B cell (primary cell): ENCODE results near the gene SOCS2. TPM values are rescaled to one million over a fixed set of nuclear protein-coding genes. Genes with fewer than 3 reads are reported as not detected.

Experiments
- ATAC-seq: fragments of 200-7000 bp; cut with Tn5 transposase; one replicate; pipeline ENCODE4 v1.10.0; 2021; ENCODE audit warnings: low read depth, mild to moderate bottlenecking, moderate number of reproducible peaks, moderate library complexity
- CTCF ChIA-PET: fragments of 350-600 bp; sonication (Branson Sonifier 250); formaldehyde crosslinking; loops from one replicate; lab custom pipeline; 2021; ENCODE audit warnings: antibody characterized with exemption, inconsistent platforms; lab: Charles Lee
- POLR2A ChIA-PET: fragments of 350-600 bp; sonication (Branson Sonifier 250); formaldehyde crosslinking; loops from one replicate; lab custom pipeline; 2021; ENCODE audit warnings: antibody characterized with exemption; lab: Charles Lee
- DNase-seq: peaks from one replicate; pipeline ENCODE4 v3.0.0; 2013
- H2AFZ ChIP-seq: 2 replicates; pipeline ENCODE4 v1.6.1; 2012; ENCODE audit warnings: mild to moderate bottlenecking, low read depth, low read length; ENCODE audit not compliant: insufficient read depth, poor library complexity, severe bottlenecking
- H3K27ac ChIP-seq, 2 donors: 1 replicate in 1 of 2; 2 replicates in 1 of 2; pipeline ENCODE4 v1.5.1; 2012 to 2013; ENCODE audit warnings: low read length in 2 of 2, mild to moderate bottlenecking in 2 of 2, moderate library complexity in 1 of 2
- H3K27me3 ChIP-seq, 4 experiments: fragments of 200-600 bp in 1 of 4; sonication (generic) in 1 of 4; replicated peaks in 1 of 4; 1 replicate in 2 of 4; 2 replicates in 2 of 4; pipeline versions ENCODE4 v1.6.1 to v1.7.0; 2013 to 2016; ENCODE audit warnings: low read length in 3 of 4, mild to moderate bottlenecking in 2 of 4, mixed read lengths in 1 of 4, moderate library complexity in 1 of 4; ENCODE audit not compliant: insufficient read depth in 4 of 4, control insufficient read depth in 3 of 4; ENCODE audit errors: control extremely low read depth in 1 of 4
- H3K36me3 ChIP-seq, 2 experiments: replicated peaks in 1 of 2; 1 replicate in 1 of 2; 2 replicates in 1 of 2; pipeline versions ENCODE4 v1.6.1 to v1.7.1; 2013; ENCODE audit warnings: low read length in 1 of 2; ENCODE audit not compliant: insufficient read depth in 2 of 2, control insufficient read depth in 1 of 2; ENCODE audit errors: control extremely low read depth in 1 of 2, extremely low read depth in 1 of 2
- H3K4me1 ChIP-seq, 2 donors: fragments of 200-600 bp in 1 of 2; sonication (generic) in 1 of 2; 1 replicate in 1 of 2; 2 replicates in 1 of 2; pipeline versions ENCODE4 v1.5.1 to v1.6.1; 2013 to 2017; ENCODE audit warnings: low read length in 2 of 2; ENCODE audit not compliant: control insufficient read depth in 2 of 2, insufficient read depth in 2 of 2
- H3K4me2 ChIP-seq: replicated peaks from 2 replicates; pipeline ENCODE3; 2012; ENCODE audit warnings: mild to moderate bottlenecking, low read depth, low read length; ENCODE audit not compliant: poor library complexity, severe bottlenecking
- H3K4me3 ChIP-seq, 5 experiments: fragments of 200-600 bp in 1 of 5; sonication (generic) in 1 of 5; 1 replicate in 3 of 5; 2 replicates in 2 of 5; pipeline versions ENCODE4 v1.5.1 to v1.7.0; 2011 to 2016; ENCODE audit warnings: low read length in 4 of 5, mild to moderate bottlenecking in 4 of 5, low read depth in 2 of 5, control low read depth in 1 of 5, moderate library complexity in 1 of 5; ENCODE audit not compliant: insufficient read depth in 1 of 5; ENCODE audit errors: control extremely low read depth in 1 of 5, extremely low read depth in 1 of 5
- H3K79me2 ChIP-seq: fragments of 200-600 bp; sonication (generic); one replicate; pipeline ENCODE4 v1.6.0; 2016; ENCODE audit warnings: low read length; ENCODE audit not compliant: control insufficient read depth, insufficient read depth
- H3K9ac ChIP-seq: fragments of 200-600 bp; sonication (generic); 2 replicates; pipeline ENCODE4 v1.6.1; 2017; ENCODE audit warnings: mild to moderate bottlenecking, low read length, moderate library complexity
- H3K9me3 ChIP-seq, 3 donors: one replicate each; pipeline versions ENCODE4 v1.6.1 to v1.7.1; 2013; ENCODE audit warnings: low read length in 2 of 3; ENCODE audit not compliant: control insufficient read depth in 2 of 3, insufficient read depth in 1 of 3; ENCODE audit errors: control extremely low read depth in 1 of 3
- H4K20me1 ChIP-seq: 2 replicates; pipeline ENCODE4 v1.6.0; 2012; ENCODE audit warnings: mild to moderate bottlenecking, low read length; ENCODE audit not compliant: insufficient read depth, control insufficient read depth, poor library complexity, severe bottlenecking
- H3K27ac Mint-ChIP-seq: one replicate; pipeline ENCODE4 v1.8.0; 2021; ENCODE audit warnings: mixed read lengths
- H3K27me3 Mint-ChIP-seq: one replicate; pipeline ENCODE4 v1.8.0; 2021; ENCODE audit warnings: mixed read lengths
- H3K4me1 Mint-ChIP-seq: one replicate; pipeline ENCODE4 v1.8.0; 2021; ENCODE audit warnings: mixed read lengths
- H3K4me3 Mint-ChIP-seq: one replicate; pipeline ENCODE4 v1.8.0; 2021; ENCODE audit warnings: mixed read lengths
- H3K9me3 Mint-ChIP-seq: one replicate; pipeline ENCODE4 v1.8.0; 2022; ENCODE audit warnings: mixed read lengths; ENCODE audit not compliant: insufficient read depth
- CTCF ChIP-seq: fragments of 200-600 bp; IDR thresholded peaks from one replicate; pipeline ENCODE4 v1.8.0; 2022; ENCODE audit warnings: antibody characterized with exemption, mild to moderate bottlenecking
- EZH2 ChIP-seq: IDR thresholded peaks from 2 replicates; pipeline ENCODE4 v1.6.1; 2012; ENCODE audit warnings: borderline replicate concordance, low read depth, mild to moderate bottlenecking, moderate library complexity, low read length; ENCODE audit not compliant: insufficient read depth, poor library complexity, severe bottlenecking
- WGBS: methylation state at CpG from one replicate; pipeline ENCODE4 v1.1.5; 2013; ENCODE audit warnings: missing lambda C conversion rate; ENCODE audit not compliant: insufficient coverage; 5-methylcytosine and 5-hydroxymethylcytosine counted together
- intact Hi-C: fragments of 100-400 bp; cut with micrococcal nuclease; formaldehyde crosslinking; loops from one replicate; pipeline ENCODE4 v1.10.0; 2022
- polyA plus RNA-seq: library from polyadenylated mRNA; depleted of rRNA; stranded (reverse); fragments of >200 nt; gene quantifications from 2 replicates; pipeline ENCODE4 v1.2.3, GENCODE V29; 2012
- total RNA-seq, 2 donors: library from RNA; stranded (reverse); fragments of 120-200 nt in 1 of 2; gene quantifications; 1 replicate in 1 of 2; 2 replicates in 1 of 2; pipeline versions ENCODE4 v1.2.3 to v1.2.4, GENCODE V29; 2013 to 2022

Gene SOCS2
- total and polyA plus RNA-seq, 2 donors (not counting 1 experiment from before 2014, with no cell fraction given) = 1.3 to 1.6 TPM

- no peaks in the 10 kb centered on the region for H3K79me2 ChIP-seq
- H3K4me2 ChIP-seq = no peak overlapping the region
- no peak overlapping the region for H2AFZ ChIP-seq
- ATAC-seq = no peak
- WGBS = 74% methylated on average over 5 of the region's 6 CpGs
- no peaks in the 10 kb centered on the region for H3K4me1 ChIP-seq
- intact Hi-C loops = no loop called here
- no peak overlapping the region for H3K27ac Mint-ChIP-seq
- peaks cover 0 to 3% (median 0%) of the 10 kb centered on the region in 3 donors for H3K9me3 ChIP-seq
- H3K4me3 Mint-ChIP-seq = no peak overlapping the region
- no peaks in the 10 kb centered on the region for H3K36me3 ChIP-seq
- H3K4me1 Mint-ChIP-seq = no peaks in the 10 kb centered on the region
- H3K4me3 ChIP-seq = no peak overlapping the region
- CTCF ChIA-PET = no interaction called here
- no peak for DNase-seq
- POLR2A ChIA-PET = no interaction called here
- H3K27ac ChIP-seq = no peak overlapping the region
- no peaks in the 10 kb centered on the region for H3K9me3 Mint-ChIP-seq
- H3K27me3 Mint-ChIP-seq = peaks cover 6% of the 10 kb centered on the region
- H4K20me1 ChIP-seq = no peaks in the 10 kb centered on the region
- TF ChIP-seq EZH2 = no peak
- TF ChIP-seq CTCF = no peak
- no peaks in the 10 kb centered on the region for H3K27me3 ChIP-seq
- H3K9ac ChIP-seq = no peak overlapping the region
Measured at GRCh38 chr12:93549174-93549573, 23.3 kb upstream of the SOCS2 start.

GRCh38 chr12:93550748-93551611 is 21.5 kb upstream of the SOCS2 start:
- no peak for DNase-seq
- no peak overlapping the region for H3K4me3 ChIP-seq
- H3K9me3 ChIP-seq = peaks cover 0 to 3% (median 0%) of the 10 kb centered on the region in 3 donors
- H3K27ac ChIP-seq = no peak overlapping the region
- ATAC-seq = no peak
- no peaks in the 10 kb centered on the region for H4K20me1 ChIP-seq
- POLR2A ChIA-PET = no interaction called here
- intact Hi-C loops = no loop called here
- TF ChIP-seq EZH2 (no peak), CTCF (no peak)
- Mint-ChIP-seq H3K4me3 (no peak overlapping the region), H3K27ac (no peak overlapping the region), H3K27me3 (peaks cover 11% of the 10 kb centered on the region), H3K4me1 (no peaks in the 10 kb centered on the region), H3K9me3 (no peaks in the 10 kb centered on the region)
- no peaks in the 10 kb centered on the region for H3K79me2 ChIP-seq
- no peak overlapping the region for H3K4me2 ChIP-seq
- no peaks in the 10 kb centered on the region for H3K4me1 ChIP-seq
- no peaks in the 10 kb centered on the region for H3K36me3 ChIP-seq
- CTCF ChIA-PET = no interaction called here
- H3K9ac ChIP-seq = no peak overlapping the region
- 92% methylated on average over 7 of the region's 11 CpGs for WGBS
- H2AFZ ChIP-seq = no peak overlapping the region
- H3K27me3 ChIP-seq = no peaks in the 10 kb centered on the region
